H9 (cell line): ENCODE results near the gene TTLL3. TPM values are rescaled to one million over a fixed set of nuclear protein-coding genes. Genes with fewer than 3 reads are reported as not detected.

Experiments used
- DNase-seq: peaks from one replicate; pipeline ENCODE4 v3.0.0-alpha.2; 2017
- H2AFZ ChIP-seq: one replicate; pipeline ENCODE4 v1.6.1; 2013; ENCODE audit warnings: mild to moderate bottlenecking, low read length, control low read depth, moderate library complexity
- H2AK5ac ChIP-seq: 2 replicates; pipeline ENCODE4 v1.6.1; 2013; ENCODE audit warnings: low read length, control low read depth, mixed read lengths; ENCODE audit not compliant: insufficient read length
- H2BK120ac ChIP-seq: one replicate; pipeline ENCODE4 v1.6.1; 2013; ENCODE audit warnings: low read depth, mild to moderate bottlenecking, low read length, control low read depth, inconsistent platforms; ENCODE audit not compliant: poor library complexity, severe bottlenecking
- H2BK12ac ChIP-seq: 2 replicates; pipeline ENCODE4 v1.6.1; 2013; ENCODE audit warnings: low read length, control low read depth, mixed read lengths, low read depth; ENCODE audit not compliant: insufficient read length
- H2BK15ac ChIP-seq: 2 replicates; pipeline ENCODE4 v1.6.1; 2013; ENCODE audit warnings: low read depth, low read length, control low read depth
- H2BK20ac ChIP-seq: one replicate; pipeline ENCODE4 v1.6.1; 2013; ENCODE audit warnings: low read depth, mild to moderate bottlenecking, low read length, control low read depth, inconsistent platforms; ENCODE audit not compliant: poor library complexity, severe bottlenecking
- H2BK5ac ChIP-seq: 2 replicates; pipeline ENCODE4 v1.6.1; 2013; ENCODE audit warnings: low read length, control low read depth, mixed read lengths; ENCODE audit not compliant: insufficient read length
- H3K14ac ChIP-seq: 2 replicates; pipeline ENCODE4 v1.6.1; 2013; ENCODE audit warnings: low read length, control low read depth; ENCODE audit not compliant: insufficient read depth
- H3K18ac ChIP-seq: 2 replicates; pipeline ENCODE4 v1.6.1; 2013; ENCODE audit warnings: low read depth, mild to moderate bottlenecking, mixed read lengths, low read length, control low read depth; ENCODE audit not compliant: insufficient read length
- H3K23ac ChIP-seq: 2 replicates; pipeline ENCODE4 v1.6.1; 2013; ENCODE audit warnings: low read length, control low read depth, mixed read lengths, low read depth; ENCODE audit not compliant: insufficient read length
- H3K23me2 ChIP-seq: 2 replicates; pipeline ENCODE4 v1.6.1; 2013; ENCODE audit warnings: low read depth, mild to moderate bottlenecking, mixed read lengths, low read length, control low read depth; ENCODE audit not compliant: insufficient read length, poor library complexity, severe bottlenecking
- H3K27ac ChIP-seq: 2 replicates; pipeline ENCODE4 v1.5.1; 2013; ENCODE audit warnings: low read length, control low read depth, mixed read lengths, low read depth; ENCODE audit not compliant: insufficient read length
- H3K27me3 ChIP-seq: 2 replicates; pipeline ENCODE4 v1.6.1; 2013; ENCODE audit warnings: low read length, control low read depth, inconsistent platforms; ENCODE audit not compliant: insufficient read depth
- H3K4ac ChIP-seq: 2 replicates; pipeline ENCODE4 v1.6.1; 2013; ENCODE audit warnings: low read depth, mild to moderate bottlenecking, control low read depth, inconsistent platforms, low read length, moderate library complexity
- H3K4me1 ChIP-seq: 2 replicates; pipeline ENCODE4 v1.6.1; 2013; ENCODE audit warnings: low read length, control low read depth, inconsistent platforms; ENCODE audit not compliant: insufficient read depth
- H3K4me2 ChIP-seq: 2 replicates; pipeline ENCODE4 v1.6.1; 2013; ENCODE audit warnings: low read length, control low read depth, mixed read lengths; ENCODE audit not compliant: insufficient read length, insufficient read depth
- H3K56ac ChIP-seq: 2 replicates; pipeline ENCODE4 v1.6.1; 2013; ENCODE audit warnings: low read depth, mild to moderate bottlenecking, mixed read lengths, low read length, control low read depth; ENCODE audit not compliant: insufficient read length
- H3K79me1 ChIP-seq: 2 replicates; pipeline ENCODE4 v1.6.1; 2013; ENCODE audit warnings: low read depth, mild to moderate bottlenecking, moderate library complexity, low read length, control low read depth, inconsistent platforms; ENCODE audit not compliant: insufficient read depth, poor library complexity, severe bottlenecking
- H3K79me2 ChIP-seq: 2 replicates; pipeline ENCODE4 v1.6.1; 2013; ENCODE audit warnings: low read length, control low read depth, inconsistent platforms; ENCODE audit not compliant: insufficient read depth
- H3K9ac ChIP-seq: 2 replicates; pipeline ENCODE4 v1.6.1; 2013; ENCODE audit warnings: low read length, control low read depth, mixed read lengths; ENCODE audit not compliant: insufficient read length; ENCODE audit errors: extremely low read depth
- H3K9me3 ChIP-seq: one replicate; pipeline ENCODE4 v1.6.1; 2013; ENCODE audit warnings: low read depth, low read length, inconsistent platforms; ENCODE audit not compliant: control insufficient read depth
- H3T11ph ChIP-seq: one replicate; pipeline ENCODE4 v1.6.1; 2013; ENCODE audit warnings: mild to moderate bottlenecking, low read length, control low read depth, inconsistent platforms
- H4K20me1 ChIP-seq: one replicate; pipeline ENCODE4 v1.6.1; 2013; ENCODE audit not compliant: control insufficient read depth, insufficient read length, insufficient read depth
- H4K5ac ChIP-seq: 2 replicates; pipeline ENCODE4 v1.6.1; 2013; ENCODE audit warnings: low read depth, mild to moderate bottlenecking, mixed read lengths, low read length, control low read depth; ENCODE audit not compliant: insufficient read length
- H4K8ac ChIP-seq: replicated peaks from 2 replicates; pipeline ENCODE4 v1.6.1; 2013; ENCODE audit warnings: low read length, control low read depth, mixed read lengths, low read depth; ENCODE audit not compliant: insufficient read length
- H4K91ac ChIP-seq: 2 replicates; pipeline ENCODE4 v1.6.1; 2013; ENCODE audit warnings: low read depth, mild to moderate bottlenecking, moderate library complexity, mixed read lengths, low read length, control low read depth; ENCODE audit not compliant: insufficient read length
- H3K27ac Mint-ChIP-seq, 3 experiments: 2 replicates in 2 of 3; 3 replicates in 1 of 3; pipeline ENCODE4 v1.8.0; 2020 to 2021; ENCODE audit warnings: mixed read lengths in 3 of 3, mild to moderate bottlenecking in 1 of 3, moderate library complexity in 1 of 3
- H3K27me3 Mint-ChIP-seq: 2 replicates; pipeline ENCODE4 v1.8.0; 2021; ENCODE audit warnings: low read depth, mild to moderate bottlenecking, moderate library complexity, mixed read lengths
- H3K36me3 Mint-ChIP-seq, 3 experiments: 2 replicates in 2 of 3; 3 replicates in 1 of 3; pipeline ENCODE4 v1.8.0; 2020 to 2021; ENCODE audit warnings: low read depth in 3 of 3, mixed read lengths in 3 of 3; ENCODE audit not compliant: insufficient read depth in 1 of 3
- H3K4me1 Mint-ChIP-seq, 2 experiments: 2 replicates each; pipeline ENCODE4 v1.8.0; 2020; ENCODE audit warnings: mixed read lengths in 2 of 2
- H3K4me3 Mint-ChIP-seq, 2 experiments: 2 replicates in 1 of 2; 3 replicates in 1 of 2; pipeline ENCODE4 v1.8.0; 2020 to 2021; ENCODE audit warnings: mild to moderate bottlenecking in 2 of 2, mixed read lengths in 2 of 2, moderate library complexity in 1 of 2
- H3K9me3 Mint-ChIP-seq, 2 experiments: 2 replicates in 1 of 2; 3 replicates in 1 of 2; pipeline ENCODE4 v1.8.0; 2020; ENCODE audit warnings: mild to moderate bottlenecking in 2 of 2, mixed read lengths in 2 of 2, moderate library complexity in 1 of 2
- WGBS: extraction: QIAGEN DNeasy Blood & Tissue Kit; methylation state at CpG from one replicate; pipeline ENCODE4 v1.1.7; 2013; ENCODE audit warnings: missing lambda C conversion rate, low lambda C conversion rate, mixed read lengths; ENCODE audit not compliant: insufficient read length; ENCODE audit errors: extremely low coverage; 5-methylcytosine and 5-hydroxymethylcytosine counted together
- total RNA-seq: library from RNA; stranded (reverse); gene quantifications from 2 replicates; pipeline ENCODE4 v1.2.1, GENCODE V29; 2021
- TF ChIP-seq, protein P1 (sequence below): fragments of 200-600 bp; sonication (generic); conservative IDR thresholded peaks from 3 replicates; pipeline ENCODE4 v1.8.0; 2021; ENCODE audit warnings: antibody characterized with exemption, mild to moderate bottlenecking

TTLL3 gene
- total RNA-seq, 1 experiment from 2014 or later, result 14.4 TPM

DNA sequence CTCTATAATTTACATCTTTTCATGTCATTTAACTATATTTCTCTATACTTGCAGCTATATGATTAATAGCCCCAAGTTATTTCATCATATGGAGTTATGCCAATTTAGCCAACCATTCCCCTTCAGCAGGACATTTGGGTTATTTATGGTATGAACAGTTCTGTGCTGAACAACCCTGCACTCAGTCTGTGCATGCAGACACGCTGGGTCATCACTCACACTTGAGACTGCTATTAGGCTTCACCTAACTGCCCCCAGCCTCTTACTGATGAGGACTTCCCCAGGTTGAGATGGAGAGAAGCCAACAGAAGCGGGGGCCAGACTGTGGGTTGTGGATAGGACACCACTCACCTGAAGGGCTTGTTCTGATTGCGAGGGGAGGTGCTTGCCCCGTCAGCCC lies 25.1 kb upstream of the TTLL3 start:
- H3T11ph ChIP-seq, result no peak overlapping the region
- no peak overlapping the region for H3K23ac ChIP-seq
- Mint-ChIP-seq H3K27me3 (no peaks in the 10 kb centered on the region), H3K27ac (no peak overlapping the region), H3K4me1 (no peaks in the 10 kb centered on the region), H3K9me3 (no peaks in the 10 kb centered on the region), H3K4me3 (no peak overlapping the region), H3K36me3 (peaks cover 28 to 84% (median 81%) of the 10 kb centered on the region in 3 experiments; a peak in 6 of 7 replicates)
- H4K5ac ChIP-seq, result no peak overlapping the region
- H2BK12ac ChIP-seq, result no peak overlapping the region
- no peak overlapping the region for H2BK5ac ChIP-seq
- H2BK120ac ChIP-seq, result no peak overlapping the region
- H3K18ac ChIP-seq, result no peak overlapping the region
- H4K8ac ChIP-seq, result no peak overlapping the region
- H2BK20ac ChIP-seq, result no peak overlapping the region
- no peak overlapping the region for H3K27ac ChIP-seq
- DNase-seq, result no peak
- H3K9me3 ChIP-seq, result no peaks in the 10 kb centered on the region
- H3K4me2 ChIP-seq, result no peak overlapping the region
- H3K14ac ChIP-seq, result no peak overlapping the region
- H3K4me1 ChIP-seq, result no peaks in the 10 kb centered on the region
- no peak overlapping the region for H3K4ac ChIP-seq
- H3K23me2 ChIP-seq, result no peaks in the 10 kb centered on the region
- H2AFZ ChIP-seq, result no peak overlapping the region
- H3K27me3 ChIP-seq, result no peaks in the 10 kb centered on the region
- WGBS, result no CpG with 5 or more reads among the region's 4 CpGs
- H4K91ac ChIP-seq, result no peak overlapping the region
- TF ChIP-seq, protein P1, sequence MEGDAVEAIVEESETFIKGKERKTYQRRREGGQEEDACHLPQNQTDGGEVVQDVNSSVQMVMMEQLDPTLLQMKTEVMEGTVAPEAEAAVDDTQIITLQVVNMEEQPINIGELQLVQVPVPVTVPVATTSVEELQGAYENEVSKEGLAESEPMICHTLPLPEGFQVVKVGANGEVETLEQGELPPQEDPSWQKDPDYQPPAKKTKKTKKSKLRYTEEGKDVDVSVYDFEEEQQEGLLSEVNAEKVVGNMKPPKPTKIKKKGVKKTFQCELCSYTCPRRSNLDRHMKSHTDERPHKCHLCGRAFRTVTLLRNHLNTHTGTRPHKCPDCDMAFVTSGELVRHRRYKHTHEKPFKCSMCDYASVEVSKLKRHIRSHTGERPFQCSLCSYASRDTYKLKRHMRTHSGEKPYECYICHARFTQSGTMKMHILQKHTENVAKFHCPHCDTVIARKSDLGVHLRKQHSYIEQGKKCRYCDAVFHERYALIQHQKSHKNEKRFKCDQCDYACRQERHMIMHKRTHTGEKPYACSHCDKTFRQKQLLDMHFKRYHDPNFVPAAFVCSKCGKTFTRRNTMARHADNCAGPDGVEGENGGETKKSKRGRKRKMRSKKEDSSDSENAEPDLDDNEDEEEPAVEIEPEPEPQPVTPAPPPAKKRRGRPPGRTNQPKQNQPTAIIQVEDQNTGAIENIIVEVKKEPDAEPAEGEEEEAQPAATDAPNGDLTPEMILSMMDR, result no peak
- H4K20me1 ChIP-seq, result no peaks in the 10 kb centered on the region
- no peaks in the 10 kb centered on the region for H3K79me1 ChIP-seq
- no peak overlapping the region for H2BK15ac ChIP-seq
- no peak overlapping the region for H3K56ac ChIP-seq
- no peaks in the 10 kb centered on the region for H3K79me2 ChIP-seq
- H3K9ac ChIP-seq, result no peak overlapping the region
- no peak overlapping the region for H2AK5ac ChIP-seq
